Activated B cell treated with CpG ODN at 0.5 μM for 24 hours (primary cell): ENCODE measurements around the gene ECE2. TPM values are rescaled to one million over a fixed set of nuclear protein-coding genes. Genes with fewer than 3 reads are reported as not detected.

ENCODE experiments used
- ATAC-seq: fragments of 200-7000 bp; cut with Tn5 transposase; one replicate; pipeline ENCODE4 v1.10.0; 2021; ENCODE audit warnings: low read depth, mild to moderate bottlenecking, moderate library complexity
- CTCF ChIA-PET: fragments of 350-600 bp; sonication (Branson Sonifier 250); formaldehyde crosslinking; loops from one replicate; lab custom pipeline; 2021; ENCODE audit warnings: antibody characterized with exemption; lab: Charles Lee
- POLR2A ChIA-PET: fragments of 350-600 bp; sonication (Branson Sonifier 250); formaldehyde crosslinking; loops from one replicate; lab custom pipeline; 2021; ENCODE audit warnings: antibody characterized with exemption; lab: Charles Lee
- DNase-seq: peaks from one replicate; pipeline ENCODE4 v3.0.0; 2022
- H3K27ac Mint-ChIP-seq: one replicate; pipeline ENCODE4 v1.8.0; 2020; ENCODE audit warnings: mixed read lengths
- H3K27me3 Mint-ChIP-seq: one replicate; pipeline ENCODE4 v1.8.0; 2021; ENCODE audit warnings: mixed read lengths
- H3K36me3 Mint-ChIP-seq: one replicate; pipeline ENCODE4 v1.8.0; 2021; ENCODE audit warnings: low read depth, mixed read lengths
- H3K4me1 Mint-ChIP-seq: one replicate; pipeline ENCODE4 v1.8.0; 2021; ENCODE audit warnings: mixed read lengths
- H3K4me3 Mint-ChIP-seq: one replicate; pipeline ENCODE4 v1.8.0; 2020; ENCODE audit warnings: mild to moderate bottlenecking, mixed read lengths
- H3K9me3 Mint-ChIP-seq: one replicate; pipeline ENCODE4 v1.8.0; 2020; ENCODE audit warnings: mixed read lengths
- intact Hi-C: fragments of 100-400 bp; cut with micrococcal nuclease; formaldehyde crosslinking; loops from one replicate; pipeline ENCODE4 v1.15.1; 2024
- total RNA-seq: library from RNA; stranded (reverse); gene quantifications from 2 replicates; pipeline ENCODE4 v1.2.3, GENCODE V29; 2022
- TF ChIP-seq, protein P1 (sequence below): fragments of 200-600 bp; IDR thresholded peaks from one replicate; pipeline ENCODE4 v1.8.0; 2022; ENCODE audit warnings: antibody characterized with exemption, mild to moderate bottlenecking

The ECE2 gene
- total RNA-seq, 1 donor from 2014 or later = not detected

DNA sequence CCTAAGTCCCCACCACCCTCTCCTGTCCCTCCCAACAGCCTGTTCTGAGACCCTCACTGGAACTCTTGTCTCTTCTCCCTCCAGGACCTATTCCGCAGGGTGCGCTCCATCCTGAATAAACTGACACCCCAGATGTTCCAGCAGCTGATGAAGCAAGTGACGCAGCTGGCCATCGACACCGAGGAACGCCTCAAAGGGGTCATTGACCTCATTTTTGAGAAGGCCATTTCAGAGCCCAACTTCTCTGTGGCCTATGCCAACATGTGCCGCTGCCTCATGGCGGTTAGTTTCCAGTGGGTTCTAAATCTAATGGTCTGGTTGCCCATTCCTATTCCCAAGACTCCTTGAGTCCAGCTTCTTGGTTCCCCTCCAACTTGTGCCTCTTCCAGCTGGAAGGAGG lies 47.9 kb downstream of the ECE2 start:
- no peaks in the 10 kb centered on the region for H3K9me3 Mint-ChIP-seq
- DNase-seq = no peak
- ATAC-seq = no peak
- no peaks in the 10 kb centered on the region for H3K4me1 Mint-ChIP-seq
- H3K4me3 Mint-ChIP-seq = no peak overlapping the region
- peaks cover 94% of the 10 kb centered on the region for H3K36me3 Mint-ChIP-seq
- POLR2A ChIA-PET = no interaction called here
- no peaks in the 10 kb centered on the region for H3K27me3 Mint-ChIP-seq
- intact Hi-C loops = no loop called here
- TF ChIP-seq, protein P1, sequence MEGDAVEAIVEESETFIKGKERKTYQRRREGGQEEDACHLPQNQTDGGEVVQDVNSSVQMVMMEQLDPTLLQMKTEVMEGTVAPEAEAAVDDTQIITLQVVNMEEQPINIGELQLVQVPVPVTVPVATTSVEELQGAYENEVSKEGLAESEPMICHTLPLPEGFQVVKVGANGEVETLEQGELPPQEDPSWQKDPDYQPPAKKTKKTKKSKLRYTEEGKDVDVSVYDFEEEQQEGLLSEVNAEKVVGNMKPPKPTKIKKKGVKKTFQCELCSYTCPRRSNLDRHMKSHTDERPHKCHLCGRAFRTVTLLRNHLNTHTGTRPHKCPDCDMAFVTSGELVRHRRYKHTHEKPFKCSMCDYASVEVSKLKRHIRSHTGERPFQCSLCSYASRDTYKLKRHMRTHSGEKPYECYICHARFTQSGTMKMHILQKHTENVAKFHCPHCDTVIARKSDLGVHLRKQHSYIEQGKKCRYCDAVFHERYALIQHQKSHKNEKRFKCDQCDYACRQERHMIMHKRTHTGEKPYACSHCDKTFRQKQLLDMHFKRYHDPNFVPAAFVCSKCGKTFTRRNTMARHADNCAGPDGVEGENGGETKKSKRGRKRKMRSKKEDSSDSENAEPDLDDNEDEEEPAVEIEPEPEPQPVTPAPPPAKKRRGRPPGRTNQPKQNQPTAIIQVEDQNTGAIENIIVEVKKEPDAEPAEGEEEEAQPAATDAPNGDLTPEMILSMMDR = no peak
- CTCF ChIA-PET = interaction anchor here (1.0 kb wide), 1 partner anchor 30 kb away, joined by 5 read pairs; no protein-coding TSS in a partner anchor
- H3K27ac Mint-ChIP-seq = no peak overlapping the region

DNA sequence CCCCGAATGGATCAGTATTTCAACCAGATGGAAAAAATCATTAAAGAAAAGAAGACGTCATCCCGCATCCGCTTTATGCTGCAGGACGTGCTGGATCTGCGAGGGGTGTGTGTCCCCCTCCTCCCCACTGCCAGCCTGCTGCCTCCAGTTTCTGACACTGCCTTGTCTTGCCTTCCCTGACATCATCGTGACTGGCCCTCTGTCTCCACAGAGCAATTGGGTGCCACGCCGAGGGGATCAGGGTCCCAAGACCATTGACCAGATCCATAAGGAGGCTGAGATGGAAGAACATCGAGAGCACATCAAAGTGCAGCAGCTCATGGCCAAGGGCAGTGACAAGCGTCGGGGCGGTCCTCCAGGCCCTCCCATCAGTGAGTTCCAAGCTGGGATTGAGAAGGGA lies 49.4 kb downstream of the ECE2 start:
- Mint-ChIP-seq H3K27ac (no peak overlapping the region), H3K36me3 (peaks cover 100% of the 10 kb centered on the region), H3K4me3 (no peak overlapping the region), H3K4me1 (no peaks in the 10 kb centered on the region), H3K27me3 (no peaks in the 10 kb centered on the region), H3K9me3 (no peaks in the 10 kb centered on the region)
- ATAC-seq (no peak), DNase-seq (no peak)
- TF ChIP-seq, protein P1 = no peak
- ChIA-PET POLR2A (no interaction called here), CTCF (no interaction called here)
- intact Hi-C loops = no loop called here

- ChIA-PET CTCF (no interaction called here), POLR2A (no interaction called here)
- H3K4me3 Mint-ChIP-seq = no peak overlapping the region
- H3K9me3 Mint-ChIP-seq = no peaks in the 10 kb centered on the region
- no peak overlapping the region for H3K27ac Mint-ChIP-seq
- TF ChIP-seq, protein P1 = no peak
- intact Hi-C loops = no loop called here
- ATAC-seq (no peak), DNase-seq (no peak)
- H3K27me3 Mint-ChIP-seq = no peaks in the 10 kb centered on the region
- peaks cover 99% of the 10 kb centered on the region for H3K36me3 Mint-ChIP-seq
- H3K4me1 Mint-ChIP-seq = no peaks in the 10 kb centered on the region
These were observed 50.0 kb downstream of the ECE2 start for GRCh38 chr3:184325715-184326369.

DNA sequence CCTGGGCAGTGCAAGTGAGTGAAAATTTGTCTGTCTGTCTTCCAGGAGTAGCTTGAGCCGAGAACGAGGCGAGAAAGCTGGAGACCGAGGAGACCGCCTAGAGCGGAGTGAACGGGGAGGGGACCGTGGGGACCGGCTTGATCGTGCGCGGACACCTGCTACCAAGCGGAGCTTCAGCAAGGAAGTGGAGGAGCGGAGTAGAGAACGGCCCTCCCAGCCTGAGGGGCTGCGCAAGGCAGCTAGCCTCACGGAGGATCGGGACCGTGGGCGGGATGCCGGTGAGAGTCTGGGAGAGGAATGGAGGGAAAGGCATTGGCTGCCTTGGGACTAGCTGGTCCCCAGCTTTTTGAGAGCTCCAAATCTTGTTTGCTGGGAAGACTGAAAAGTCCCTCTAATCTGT lies 51.3 kb downstream of the ECE2 start:
- H3K27me3 Mint-ChIP-seq = no peaks in the 10 kb centered on the region
- ChIA-PET POLR2A (interaction anchor here (1.0 kb wide), 1 partner anchor 10 kb away, joined by 3 read pairs; no protein-coding TSS in a partner anchor), CTCF (no interaction called here)
- H3K4me1 Mint-ChIP-seq = no peaks in the 10 kb centered on the region
- H3K4me3 Mint-ChIP-seq = no peak overlapping the region
- ATAC-seq (no peak), DNase-seq (no peak)
- H3K9me3 Mint-ChIP-seq = no peaks in the 10 kb centered on the region
- no peak overlapping the region for H3K27ac Mint-ChIP-seq
- peaks cover 99% of the 10 kb centered on the region for H3K36me3 Mint-ChIP-seq
- TF ChIP-seq, protein P1 = no peak
- intact Hi-C loops = no loop called here

GRCh38 chr3:184328516-184328915 lies 52.7 kb downstream of the ECE2 start:
- no peaks in the 10 kb centered on the region for H3K27me3 Mint-ChIP-seq
- ATAC-seq = no peak

More at GRCh38 chr3:184328516-184328915, 52.7 kb downstream of the ECE2 start:
- H3K36me3 Mint-ChIP-seq = peaks cover 99% of the 10 kb centered on the region
- intact Hi-C loops = no loop called here
- POLR2A ChIA-PET = no interaction called here
- CTCF ChIA-PET = no interaction called here
- no peaks in the 10 kb centered on the region for H3K9me3 Mint-ChIP-seq
- TF ChIP-seq, protein P1 = no peak
- no peak for DNase-seq
- H3K27ac Mint-ChIP-seq = no peak overlapping the region
- no peaks in the 10 kb centered on the region for H3K4me1 Mint-ChIP-seq
- no peak overlapping the region for H3K4me3 Mint-ChIP-seq
